HG03060 (cell line): ENCODE measurements around the gene DCX.

Experiments
- ATAC-seq: cut with Tn5 transposase; IDR thresholded peaks from one replicate; pipeline ENCODE4 v1.9.1; 2021; ENCODE audit warnings: low read depth, moderate number of reproducible peaks; ENCODE audit not compliant: unreplicated experiment

The DCX gene

DNA sequence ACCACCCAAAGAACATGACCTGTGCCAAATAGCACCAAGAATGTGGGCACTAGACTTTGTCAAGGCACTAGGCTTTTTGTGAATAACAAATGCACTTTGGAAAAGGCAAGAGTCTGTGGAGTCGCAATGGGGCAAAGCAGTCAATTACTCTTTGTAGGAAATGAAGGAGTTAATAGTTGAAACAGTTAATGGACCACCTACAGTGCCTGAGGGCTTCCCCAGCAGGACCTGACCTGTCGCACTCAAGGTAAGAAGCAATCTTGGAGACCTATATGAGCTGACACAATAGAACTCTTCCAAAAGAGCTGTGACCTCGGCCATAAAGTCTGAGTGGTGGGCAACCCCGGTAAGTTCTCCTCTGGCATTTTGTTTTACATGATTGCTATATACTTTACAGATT is 92.5 kb downstream of the DCX start:
- no peak for ATAC-seq

DNA sequence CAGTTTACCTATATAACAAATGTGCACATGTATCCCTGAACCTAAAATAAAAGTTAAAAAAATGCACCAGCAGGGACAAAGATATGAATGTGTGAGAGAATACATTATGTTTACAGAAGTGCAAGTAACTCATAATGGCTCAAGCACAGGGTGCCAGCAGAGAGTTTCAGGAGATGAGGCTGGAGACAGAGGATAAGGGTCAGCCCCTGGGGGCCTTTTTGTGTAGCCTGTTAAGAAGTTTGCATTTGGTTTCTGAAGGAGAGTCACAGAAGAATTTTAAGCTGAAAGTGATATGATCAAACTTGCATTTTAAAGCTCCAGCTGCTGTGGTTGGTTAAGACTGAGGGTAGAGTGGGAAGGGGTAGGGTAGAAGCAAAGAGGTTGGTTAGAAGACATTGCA is 93.1 kb downstream of the DCX start:
- no peak for ATAC-seq

DNA sequence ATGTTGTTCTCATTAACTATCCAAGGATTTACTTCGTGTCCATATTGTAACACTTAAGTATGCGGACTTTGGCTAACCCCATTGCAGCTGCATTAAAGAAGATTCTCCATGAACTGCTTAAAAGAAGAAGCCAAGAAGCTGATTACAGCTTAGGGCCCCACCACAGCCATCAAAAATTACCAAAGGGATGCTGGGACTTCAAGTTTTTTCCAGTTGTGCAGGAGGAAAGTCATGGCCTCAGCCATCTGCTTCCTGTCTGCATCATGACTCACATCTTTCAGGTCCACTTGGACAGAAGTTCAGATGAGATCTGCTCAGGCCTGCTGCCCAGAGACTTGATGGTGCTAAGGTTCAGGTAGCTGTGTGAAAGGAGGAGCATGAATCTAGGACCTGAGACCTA is 102.9 kb downstream of the DCX start:
- ATAC-seq = no peak

DNA sequence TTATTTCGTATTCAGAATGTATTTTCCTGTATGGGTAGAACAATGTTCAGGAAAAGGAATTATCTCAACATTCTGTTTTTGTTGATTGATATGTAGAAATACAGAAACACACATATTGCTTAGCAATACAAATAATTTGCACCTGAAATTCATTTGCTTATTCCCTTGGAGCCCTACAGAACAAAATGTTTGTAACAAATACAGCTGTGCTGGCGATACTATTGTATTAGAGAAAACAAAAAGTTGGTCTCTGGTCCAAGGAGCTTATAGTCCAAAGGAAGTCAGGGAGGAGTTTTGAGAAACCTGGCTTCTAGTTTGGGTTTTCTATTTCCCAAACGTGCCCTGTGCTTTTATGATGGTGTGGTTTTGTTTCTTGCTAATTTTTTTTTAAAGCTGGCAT is 104.0 kb downstream of the DCX start:
- no peak for ATAC-seq

DNA sequence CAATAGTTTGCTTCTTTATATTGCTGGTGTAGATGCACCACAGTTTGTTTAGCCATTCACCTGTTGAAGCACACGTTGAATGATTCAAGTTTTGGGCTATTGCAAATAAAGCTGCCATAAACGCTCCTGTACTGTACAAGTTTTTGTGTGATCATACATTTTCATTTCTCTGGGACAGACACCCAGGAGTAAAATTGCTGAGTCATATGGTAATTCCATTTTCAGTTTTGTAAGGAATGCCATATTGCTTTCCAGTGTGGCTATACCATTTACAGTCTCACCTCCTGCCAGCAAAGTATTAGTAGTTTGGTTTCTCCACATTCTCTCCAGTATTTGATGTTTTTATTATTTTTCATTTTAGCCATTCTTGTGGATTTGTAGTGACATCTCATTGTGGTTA is 109.7 kb downstream of the DCX start:
- no peak for ATAC-seq

DNA sequence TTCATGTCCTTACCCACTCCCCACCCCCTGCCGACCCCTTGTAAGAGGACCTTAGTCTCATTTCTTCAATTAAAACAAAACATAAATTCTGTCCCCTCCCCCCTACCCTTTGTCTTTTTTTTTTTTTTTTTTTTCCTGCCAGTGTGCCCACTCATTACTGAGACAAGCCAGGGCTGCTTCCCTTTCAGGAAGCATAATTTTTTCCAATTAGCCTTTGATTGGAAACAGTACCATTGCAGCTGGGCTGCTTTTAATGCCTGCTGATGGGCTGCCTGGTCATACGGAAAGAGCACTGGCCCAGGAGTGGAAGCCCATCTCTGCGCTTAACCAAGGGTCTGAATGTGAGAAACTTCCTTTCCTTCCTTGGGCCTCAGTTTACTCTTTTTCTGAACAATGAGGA is 123.2 kb downstream of the DCX start:
- no peak for ATAC-seq

DNA sequence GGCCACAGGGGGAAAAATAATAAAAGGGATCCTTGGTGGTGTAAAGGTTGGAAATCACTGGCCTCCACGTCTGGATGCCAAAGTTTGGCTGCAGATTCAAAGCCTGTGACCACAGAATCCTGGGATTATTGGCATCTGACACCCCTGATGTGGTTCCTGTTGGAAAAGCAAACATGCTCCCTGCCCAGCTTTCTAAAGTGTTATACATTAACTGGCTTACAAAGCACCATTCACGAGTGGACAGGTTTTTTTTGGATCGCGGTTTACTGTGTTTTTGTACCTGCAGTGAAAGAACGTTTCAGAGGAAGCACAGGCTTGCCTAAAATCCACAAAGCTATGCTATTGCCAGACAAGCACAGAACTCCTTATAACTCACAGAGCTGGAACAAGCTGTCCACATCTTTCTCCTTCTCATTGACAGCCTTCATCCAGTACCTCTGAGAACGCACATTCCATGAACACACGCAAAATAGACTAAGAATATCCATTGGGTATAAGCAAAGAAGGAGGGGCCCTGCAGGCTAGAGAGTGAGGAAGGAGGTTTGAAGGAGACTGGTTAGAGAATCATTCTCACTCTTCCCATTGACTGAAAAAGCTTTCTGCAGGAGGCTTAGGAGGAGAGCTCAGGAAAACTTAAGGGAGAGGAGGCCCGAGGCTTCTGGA is 127.2 kb downstream of the DCX start:
- no peak for ATAC-seq

DNA sequence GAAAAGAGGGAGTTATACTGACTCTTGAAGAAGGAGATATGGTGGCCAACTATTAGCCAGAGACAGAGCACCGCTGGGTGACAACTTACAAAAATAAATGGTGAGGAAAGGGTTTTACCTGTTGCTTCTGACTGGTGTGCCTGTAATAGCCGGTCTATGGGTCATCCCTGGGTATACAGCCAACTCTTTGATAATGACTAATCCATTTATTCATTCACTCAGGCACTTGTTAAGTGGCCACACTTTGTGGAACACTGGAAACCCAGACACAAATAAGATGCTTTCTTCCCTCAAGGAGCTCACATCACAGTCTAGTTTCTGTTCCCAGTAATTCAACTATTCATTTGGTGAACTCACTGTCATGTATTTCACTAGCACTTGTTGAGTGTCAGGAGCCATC is 128.5 kb downstream of the DCX start:
- ATAC-seq = no peak

DNA sequence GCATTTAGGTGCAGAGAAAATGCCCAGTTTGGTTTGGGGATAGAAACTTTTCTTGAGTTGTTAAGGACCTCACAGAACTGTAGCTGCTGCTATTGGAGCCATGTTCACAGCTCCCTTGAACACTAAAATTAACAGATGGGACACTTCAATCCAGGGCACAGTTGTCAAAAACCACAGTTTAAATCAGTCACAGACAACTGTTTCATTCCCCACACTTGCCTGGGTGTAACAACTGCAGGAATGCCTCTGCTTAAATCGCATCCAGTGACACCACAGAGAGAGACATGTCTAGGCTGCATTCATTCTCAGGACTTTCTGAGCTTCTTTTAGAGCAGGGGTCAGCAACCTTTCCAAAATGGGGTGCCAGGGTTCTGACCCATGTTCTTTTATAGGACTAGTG is 129.0 kb downstream of the DCX start:
- no peak for ATAC-seq

DNA sequence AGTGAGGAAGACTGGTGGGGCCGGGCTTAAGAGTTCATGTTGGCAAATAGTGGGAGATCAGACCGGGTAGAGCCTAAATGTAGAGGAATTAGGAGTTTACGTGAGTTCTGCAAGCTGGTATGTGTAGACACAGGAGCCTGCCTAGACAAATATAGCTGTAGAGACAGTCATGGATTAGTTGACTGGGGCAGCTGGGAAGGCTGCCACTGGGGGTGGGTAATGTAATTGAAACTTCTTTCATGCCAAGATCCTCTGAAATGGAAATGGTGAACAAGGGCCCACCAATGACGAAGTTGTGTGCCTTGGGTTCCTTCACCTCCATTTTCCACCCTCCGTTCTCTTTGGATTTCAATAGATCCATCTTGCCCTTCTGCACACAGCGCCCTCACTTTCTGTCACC is 129.9 kb downstream of the DCX start:
- no peak for ATAC-seq

DNA sequence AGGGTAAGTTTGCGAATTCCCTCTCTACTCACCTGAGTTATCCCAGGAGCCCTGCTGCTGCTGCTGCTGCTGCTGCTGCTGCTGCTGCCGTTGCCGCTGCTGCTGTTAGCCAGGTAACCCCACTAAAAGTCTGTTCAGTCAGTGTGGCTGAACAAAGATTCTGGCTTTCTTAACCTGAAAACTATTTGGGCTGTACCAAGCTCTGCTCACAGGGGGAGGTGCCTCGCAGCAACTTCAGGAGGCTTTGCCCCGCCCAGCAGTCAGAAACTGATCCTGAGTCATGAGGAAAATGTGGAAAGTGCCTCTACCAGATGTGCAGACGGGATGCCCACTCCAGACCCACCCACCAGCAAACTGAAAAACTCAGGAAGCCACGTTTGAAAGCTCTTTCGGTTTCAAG is 141.7 kb downstream of the DCX start, which contains the start of gene CAPN6:
Gene CAPN6 (minus strand): TSS at position 145 of the 400 bp plus-strand sequence. CDS start 6,547 bp downstream, outside the sequence.
- ATAC-seq = no peak

DNA sequence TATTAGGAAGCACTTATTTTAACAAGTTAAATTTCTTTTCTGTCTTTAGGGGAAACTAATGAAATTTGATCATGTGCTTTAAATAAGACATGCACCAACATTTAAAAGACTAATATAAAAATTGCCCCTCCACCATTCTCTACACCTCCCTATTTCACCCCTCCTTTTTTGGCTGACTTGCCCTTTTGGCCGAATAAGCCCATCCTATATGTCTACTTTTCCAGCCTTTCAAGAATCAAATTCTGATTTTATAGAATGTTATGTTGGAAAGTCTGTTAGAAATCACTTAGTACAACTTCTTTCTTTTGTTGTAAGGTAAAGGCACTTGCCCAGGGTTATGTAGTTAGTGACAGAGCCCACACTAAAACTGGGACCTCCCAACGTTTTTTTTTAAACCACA is 143.5 kb downstream of the DCX start:
- ATAC-seq = no peak

DNA sequence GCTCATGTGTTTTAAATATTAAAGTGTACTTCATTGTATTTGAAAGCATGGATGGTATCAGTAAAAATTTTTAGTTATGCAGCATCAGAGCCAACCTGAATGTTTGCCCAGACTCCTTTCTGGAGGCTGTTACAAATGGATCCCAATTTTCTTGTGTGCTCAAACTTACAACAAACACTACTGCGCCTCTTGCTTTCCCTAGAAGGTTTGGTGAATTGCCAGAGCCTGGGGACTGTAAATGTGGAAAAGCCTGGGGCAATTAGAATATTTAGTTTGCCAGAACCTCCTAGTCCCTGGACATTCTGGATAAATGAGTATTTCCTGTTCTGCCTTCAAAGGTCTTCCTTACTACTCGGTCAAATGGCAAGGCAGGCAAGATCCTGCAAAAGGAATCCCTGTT is 146.5 kb downstream of the DCX start:
- ATAC-seq = no peak

DNA sequence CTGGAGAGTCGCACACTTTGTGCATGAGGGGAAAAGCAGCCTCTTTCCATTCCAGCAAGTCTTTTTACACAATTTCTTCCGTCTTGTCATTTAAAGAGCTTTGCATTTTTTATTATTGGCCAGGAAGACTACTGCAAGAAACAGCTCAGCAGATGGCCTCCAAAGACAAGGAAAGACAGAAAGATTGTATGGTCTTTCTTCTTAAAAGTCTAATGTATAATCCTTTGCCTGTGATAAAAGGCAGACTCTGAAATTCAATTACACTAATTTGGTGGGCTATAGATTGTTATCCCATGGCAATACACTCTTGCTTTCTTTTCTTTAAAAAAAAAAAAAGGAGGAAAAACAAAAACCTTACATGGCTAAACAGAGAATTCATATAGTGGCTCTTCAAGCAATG is 147.6 kb downstream of the DCX start:
- ATAC-seq = no peak

DNA sequence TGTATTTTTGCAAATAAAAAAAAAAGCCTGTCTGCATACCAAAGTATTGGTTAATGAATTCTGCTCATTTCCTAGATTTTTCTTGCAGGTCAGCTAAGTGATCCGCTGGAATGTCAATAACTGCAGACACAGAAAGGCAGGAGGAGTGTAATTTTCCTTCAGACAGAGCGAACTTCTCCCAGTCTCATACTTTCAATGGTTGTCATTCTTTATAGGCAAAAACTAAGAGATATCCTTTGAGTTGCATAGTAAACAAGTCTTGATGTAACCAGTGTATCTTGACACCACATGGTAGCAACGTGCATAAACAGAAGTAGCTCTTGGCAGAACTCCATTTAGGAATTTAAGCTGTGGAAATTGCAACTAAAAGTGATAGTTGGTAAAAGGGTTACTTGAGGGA is 149.9 kb downstream of the DCX start:
- no peak for ATAC-seq

DNA sequence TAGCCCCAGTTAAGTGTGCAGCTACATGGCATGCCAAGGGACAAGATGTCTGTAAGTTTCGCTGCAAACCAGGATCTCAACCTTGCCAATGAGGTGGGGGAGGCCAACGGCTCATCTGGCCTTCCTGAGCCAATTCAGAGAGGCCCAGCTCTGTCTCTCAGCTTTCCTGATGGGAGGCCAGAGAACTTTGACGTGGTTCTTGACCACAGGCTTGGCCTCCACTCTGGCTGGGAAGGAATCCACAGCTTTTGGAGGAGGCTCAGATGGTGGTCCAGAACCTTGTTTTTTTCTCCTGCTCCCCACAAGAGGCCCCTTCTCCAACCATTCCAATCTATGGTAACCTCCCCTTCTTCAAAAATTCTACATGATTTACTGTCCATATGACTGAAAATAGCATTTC is 151.5 kb downstream of the DCX start:
- ATAC-seq = no peak

DNA sequence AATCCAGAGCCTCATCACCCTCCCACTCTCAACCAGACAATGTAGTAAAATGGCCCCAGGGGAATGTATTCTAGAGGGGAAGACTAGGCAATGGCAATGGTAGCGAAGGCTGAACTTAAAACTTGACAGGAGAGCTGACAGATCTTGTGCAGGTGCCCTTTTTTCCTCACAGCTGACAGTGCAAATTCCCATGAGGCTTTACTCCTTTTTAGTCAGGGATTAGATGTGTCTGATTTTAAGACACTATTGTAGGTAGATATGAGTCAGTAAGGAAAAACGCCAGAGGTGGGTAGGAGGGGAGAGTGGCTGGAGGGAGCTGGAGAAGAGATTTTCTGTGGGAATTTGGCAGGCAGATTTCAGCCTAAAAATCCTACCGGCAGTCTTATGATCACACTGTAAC is 152.4 kb downstream of the DCX start:
- ATAC-seq = no peak

DNA sequence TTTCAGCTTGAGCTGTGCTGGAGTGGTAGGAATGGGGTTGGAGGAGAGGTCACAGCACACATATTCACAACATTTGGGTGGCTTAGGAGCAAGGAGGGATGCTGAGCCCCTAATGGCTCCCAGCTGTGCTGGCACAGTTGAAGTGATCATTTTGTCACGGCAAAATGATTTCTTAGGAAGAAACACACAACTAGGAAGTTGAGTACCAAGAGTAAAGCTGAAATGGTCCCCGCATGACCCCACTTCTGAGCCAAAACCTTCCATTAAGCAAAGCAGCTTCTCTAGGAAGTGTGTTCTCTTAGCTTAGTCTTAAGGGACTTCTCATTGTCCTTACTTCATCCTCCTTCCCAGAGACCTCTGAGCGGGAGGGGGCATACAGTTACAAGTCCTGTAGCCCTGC is 154.3 kb downstream of the DCX start:
- ATAC-seq = no peak

DNA sequence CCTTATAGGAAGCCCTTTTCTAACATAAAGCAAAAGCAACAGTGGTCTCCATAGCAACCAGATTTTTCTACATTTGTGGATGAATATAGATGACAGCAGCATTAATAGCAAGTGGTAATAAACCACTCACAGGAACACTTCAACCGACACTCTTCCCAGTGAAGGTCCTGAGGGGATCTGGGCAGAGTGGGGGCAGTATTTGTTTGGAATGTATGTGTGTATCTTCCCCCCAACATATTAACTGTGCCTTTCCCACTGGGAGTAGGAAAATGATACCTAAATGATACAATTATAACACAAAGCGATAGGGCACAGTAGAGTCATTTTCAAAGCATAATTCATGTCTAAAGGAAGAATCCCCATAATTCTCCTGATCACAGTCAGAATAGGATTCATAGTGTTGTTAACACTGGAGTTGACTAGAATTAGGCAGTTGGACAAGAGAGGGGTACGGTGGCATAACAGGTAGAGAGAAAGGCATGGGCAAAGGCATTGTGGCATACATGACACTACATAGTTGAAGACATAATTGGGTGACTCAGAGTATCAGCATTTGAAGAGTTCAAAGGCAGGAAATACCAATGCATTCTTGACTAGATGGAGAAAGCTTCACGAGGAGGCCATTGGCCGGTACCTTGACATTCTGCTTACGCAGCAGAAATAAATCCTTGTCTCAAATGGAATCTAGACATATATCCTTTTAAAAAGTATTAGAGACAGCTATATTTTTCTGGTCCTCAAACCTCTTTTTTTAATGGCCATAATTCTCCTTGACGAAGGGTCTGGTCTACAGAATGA is 156.9 kb downstream of the DCX start:
- no peak for ATAC-seq

DNA sequence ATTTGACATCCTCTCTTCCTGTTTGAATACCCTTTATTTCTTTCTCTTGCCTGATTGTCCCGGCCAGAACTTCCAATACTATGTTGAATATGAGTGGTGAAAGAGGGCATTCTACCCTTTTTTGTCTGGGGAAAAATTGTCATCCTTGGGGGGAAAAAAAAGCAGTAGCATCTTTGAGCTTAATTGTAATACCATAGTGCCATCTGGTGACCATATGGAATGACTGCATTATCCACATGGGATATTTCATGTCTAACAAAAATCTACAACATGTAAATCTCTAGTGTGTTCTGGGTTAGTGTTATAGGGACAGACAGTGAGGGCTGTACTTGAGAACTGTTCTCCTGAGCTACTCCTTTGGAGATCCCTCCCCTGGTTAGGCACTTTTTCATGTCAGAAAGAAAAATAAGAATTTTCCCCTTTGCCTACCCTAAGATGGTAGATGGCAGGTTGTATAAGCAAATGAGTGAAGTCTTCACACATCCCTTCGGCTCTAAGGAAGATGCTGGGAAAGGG is 167.7 kb downstream of the DCX start:
- no peak for ATAC-seq
